ENCODE data around the gene BTRC. TPM values are rescaled to one million over a fixed set of nuclear protein-coding genes. Genes with fewer than 3 reads are reported as not detected.
A peak's percentile ranks its signal among the peaks of the same experiment; 100 is the strongest.

BTRC gene
- total RNA-seq, 1 donor from 2014 or later, result 0.96 TPM

GRCh38 chr10:101565936-101566332, 212.0 kb downstream of the BTRC start:
- no peaks in the 10 kb centered on the region for H3K36me3 ChIP-seq
- TF ChIP-seq, protein P1, sequence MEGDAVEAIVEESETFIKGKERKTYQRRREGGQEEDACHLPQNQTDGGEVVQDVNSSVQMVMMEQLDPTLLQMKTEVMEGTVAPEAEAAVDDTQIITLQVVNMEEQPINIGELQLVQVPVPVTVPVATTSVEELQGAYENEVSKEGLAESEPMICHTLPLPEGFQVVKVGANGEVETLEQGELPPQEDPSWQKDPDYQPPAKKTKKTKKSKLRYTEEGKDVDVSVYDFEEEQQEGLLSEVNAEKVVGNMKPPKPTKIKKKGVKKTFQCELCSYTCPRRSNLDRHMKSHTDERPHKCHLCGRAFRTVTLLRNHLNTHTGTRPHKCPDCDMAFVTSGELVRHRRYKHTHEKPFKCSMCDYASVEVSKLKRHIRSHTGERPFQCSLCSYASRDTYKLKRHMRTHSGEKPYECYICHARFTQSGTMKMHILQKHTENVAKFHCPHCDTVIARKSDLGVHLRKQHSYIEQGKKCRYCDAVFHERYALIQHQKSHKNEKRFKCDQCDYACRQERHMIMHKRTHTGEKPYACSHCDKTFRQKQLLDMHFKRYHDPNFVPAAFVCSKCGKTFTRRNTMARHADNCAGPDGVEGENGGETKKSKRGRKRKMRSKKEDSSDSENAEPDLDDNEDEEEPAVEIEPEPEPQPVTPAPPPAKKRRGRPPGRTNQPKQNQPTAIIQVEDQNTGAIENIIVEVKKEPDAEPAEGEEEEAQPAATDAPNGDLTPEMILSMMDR (IDR thresholded peaks at IDR 0.05), result no peak
- no peak overlapping the region for H3K27ac ChIP-seq
- no peaks in the 10 kb centered on the region for H3K9me3 ChIP-seq
- peaks cover 12% of the 10 kb centered on the region for H3K27me3 ChIP-seq
- intact Hi-C loops (cut with DNase I), result loop anchor here (10.0 kb wide), 1 partner anchor 291 kb away; no protein-coding TSS in a partner anchor
- H3K4me1 ChIP-seq, result peaks cover 0 to 17% of the 10 kb centered on the region in 2 donors
- DNase-seq (ENCODE audit: low spot score in 2 of 2), result no peak
- H3K4me3 ChIP-seq, result no peak overlapping the region

DNA sequence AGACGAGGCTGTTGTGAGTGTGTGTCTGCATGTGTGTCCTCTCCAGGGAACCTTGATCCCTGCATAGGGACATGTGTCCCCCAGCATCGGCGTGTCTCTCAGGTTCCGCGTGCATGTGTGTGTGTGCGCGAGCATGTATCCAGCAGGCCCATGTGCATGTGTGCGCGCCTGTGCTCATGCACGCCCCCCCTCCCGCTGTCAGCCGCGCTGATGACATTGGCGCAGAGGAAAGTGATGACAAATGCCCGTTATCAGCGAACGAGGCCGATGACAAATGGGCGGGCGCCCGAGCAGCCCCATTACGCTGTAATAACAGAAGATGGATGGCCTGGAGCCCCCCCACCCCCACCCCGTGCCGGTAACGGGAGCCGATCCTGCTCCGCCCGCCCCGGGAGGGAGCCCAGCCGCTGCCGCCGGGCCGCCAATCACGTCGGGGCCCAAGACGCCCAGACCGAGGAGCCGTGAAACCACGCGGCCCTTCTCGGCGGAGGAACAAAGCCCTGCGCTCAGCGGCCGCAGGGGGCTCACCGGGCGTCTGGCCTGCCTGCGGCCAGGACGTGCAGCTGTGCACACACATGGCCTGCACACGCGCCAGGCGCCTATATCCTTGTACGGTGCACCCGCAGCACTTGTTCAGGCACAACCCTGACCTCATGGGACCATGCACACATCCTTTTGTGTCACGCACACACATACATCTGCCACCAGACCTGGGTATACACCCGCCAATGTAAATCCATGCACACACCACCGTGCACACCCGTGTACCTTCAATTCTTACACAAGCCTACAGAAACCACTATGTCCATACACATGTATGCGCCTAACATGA, 212.6 kb downstream of the BTRC start:
- peak in 1 of 2 donors; percentile 60 for DNase-seq (ENCODE audit: low spot score in 2 of 2)
- H3K4me1 ChIP-seq, result peaks cover 0 to 17% of the 10 kb centered on the region in 2 donors
- H3K27me3 ChIP-seq, result peaks cover 12% of the 10 kb centered on the region
- H3K9me3 ChIP-seq, result no peaks in the 10 kb centered on the region
- peak overlapping the region in 1 of 2 donors; percentile 49 for H3K4me3 ChIP-seq
- H3K36me3 ChIP-seq, result no peaks in the 10 kb centered on the region
- no peak overlapping the region for H3K27ac ChIP-seq
- TF ChIP-seq, protein P1 (IDR thresholded peaks at IDR 0.05), result no peak
- intact Hi-C loops (cut with DNase I), result loop anchor here (10.0 kb wide), 1 partner anchor 292 kb away; no protein-coding TSS in a partner anchor

GRCh38 chr10:101567165-101568006, 213.4 kb downstream of the BTRC start:
- Histone ChIP-seq H3K27ac (no peak overlapping the region), H3K36me3 (no peaks in the 10 kb centered on the region), H3K9me3 (no peaks in the 10 kb centered on the region), H3K27me3 (peaks cover 12% of the 10 kb centered on the region), H3K4me3 (no peak overlapping the region), H3K4me1 (peaks cover 0 to 17% of the 10 kb centered on the region in 2 donors)
- TF ChIP-seq, protein P1 (IDR thresholded peaks at IDR 0.05), result no peak
- DNase-seq (ENCODE audit: low spot score in 2 of 2), result no peak
- intact Hi-C loops (cut with DNase I), result loop anchor here (10.0 kb wide), 1 partner anchor 293 kb away; no protein-coding TSS in a partner anchor

DNA sequence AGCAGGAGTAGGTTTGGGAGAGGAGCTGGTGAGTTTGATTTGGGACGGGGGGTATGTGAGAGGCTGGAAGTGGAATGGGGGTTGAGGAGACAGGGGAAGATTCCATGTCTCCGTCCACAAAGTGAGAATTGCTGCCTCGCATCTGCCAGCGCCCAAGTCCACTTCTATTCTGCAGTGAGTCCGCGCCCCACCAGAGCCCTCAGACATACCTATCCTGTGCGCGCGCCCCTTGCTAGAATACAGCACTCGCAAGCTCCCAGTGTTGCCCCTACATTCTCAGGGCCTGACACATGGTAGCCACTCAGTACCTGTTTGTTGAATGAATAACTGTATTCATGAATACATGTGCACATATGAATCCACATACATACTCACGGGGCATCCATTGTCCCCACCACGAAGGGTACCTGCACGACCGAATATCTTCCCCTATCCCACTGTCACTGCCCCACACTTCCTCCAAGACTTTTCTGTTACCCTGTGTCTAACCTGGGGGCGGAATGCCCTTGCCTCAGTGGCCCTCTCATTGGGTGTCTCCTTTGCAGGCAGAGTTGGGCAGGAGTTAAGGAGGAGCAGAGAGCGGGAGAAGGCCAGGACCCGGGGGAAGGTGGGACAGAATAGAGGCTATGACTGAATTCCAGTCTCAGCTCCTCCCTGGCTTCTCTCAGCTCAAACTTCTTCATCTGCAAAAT, 214.2 kb downstream of the BTRC start:
- Histone ChIP-seq H3K4me1 (peaks cover 0 to 17% of the 10 kb centered on the region in 2 donors), H3K9me3 (peaks cover 0 to 7% of the 10 kb centered on the region in 2 donors), H3K36me3 (peaks cover 0 to 4% of the 10 kb centered on the region in 2 donors), H3K27ac (no peak overlapping the region), H3K4me3 (no peak overlapping the region), H3K27me3 (peaks cover 12% of the 10 kb centered on the region)
- TF ChIP-seq, protein P1 (IDR thresholded peaks at IDR 0.05), result no peak
- no peak for DNase-seq (ENCODE audit: low spot score in 2 of 2)
- intact Hi-C loops (cut with DNase I), result loop anchor here (10.0 kb wide), 1 partner anchor 293 kb away; no protein-coding TSS in a partner anchor

- Histone ChIP-seq H3K27me3 (peaks cover 12% of the 10 kb centered on the region), H3K27ac (no peak overlapping the region), H3K36me3 (peaks cover 0 to 4% of the 10 kb centered on the region in 2 donors), H3K4me3 (no peak overlapping the region), H3K4me1 (peaks cover 0 to 17% of the 10 kb centered on the region in 2 donors), H3K9me3 (peaks cover 0 to 7% of the 10 kb centered on the region in 2 donors)
- TF ChIP-seq, protein P1 (IDR thresholded peaks at IDR 0.05), result no peak
- intact Hi-C loops (cut with DNase I), result loop anchor here (10.0 kb wide), 1 partner anchor 294 kb away; no protein-coding TSS in a partner anchor
- DNase-seq (ENCODE audit: low spot score in 2 of 2), result no peak
These were observed 215.3 kb downstream of the BTRC start for GRCh38 chr10:101569323-101569621.

Data from ascending aorta (tissue), 2 donors.